Ishikawa (cell line): ENCODE results near the gene VPS54.

Experiments used
- CEBPB ChIP-seq: IDR thresholded peaks from 2 replicates; pipeline ENCODE4 v1.6.1; 2012
- CREB1 ChIP-seq: IDR thresholded peaks from 2 replicates; pipeline ENCODE4 v1.6.1; 2012; ENCODE audit warnings: low read depth
- EP300 ChIP-seq: IDR thresholded peaks from 2 replicates; pipeline ENCODE4 v1.6.1; 2012; ENCODE audit warnings: borderline replicate concordance
- NFIC ChIP-seq: IDR thresholded peaks from 2 replicates; pipeline ENCODE4 v1.6.1; 2012
- RAD21 ChIP-seq: IDR thresholded peaks from 2 replicates; pipeline ENCODE4 v1.6.1; 2012; ENCODE audit warnings: low read depth
- ZBTB7A ChIP-seq: IDR thresholded peaks from 2 replicates; pipeline ENCODE4 v1.6.1; 2012; ENCODE audit warnings: low read depth
- TF ChIP-seq, protein P1 (sequence below): IDR thresholded peaks from 2 replicates; pipeline ENCODE4 v1.6.1; 2012
- TF ChIP-seq, protein P2 (sequence below): IDR thresholded peaks from 2 replicates; pipeline ENCODE4 v1.6.1; 2012

DNA sequence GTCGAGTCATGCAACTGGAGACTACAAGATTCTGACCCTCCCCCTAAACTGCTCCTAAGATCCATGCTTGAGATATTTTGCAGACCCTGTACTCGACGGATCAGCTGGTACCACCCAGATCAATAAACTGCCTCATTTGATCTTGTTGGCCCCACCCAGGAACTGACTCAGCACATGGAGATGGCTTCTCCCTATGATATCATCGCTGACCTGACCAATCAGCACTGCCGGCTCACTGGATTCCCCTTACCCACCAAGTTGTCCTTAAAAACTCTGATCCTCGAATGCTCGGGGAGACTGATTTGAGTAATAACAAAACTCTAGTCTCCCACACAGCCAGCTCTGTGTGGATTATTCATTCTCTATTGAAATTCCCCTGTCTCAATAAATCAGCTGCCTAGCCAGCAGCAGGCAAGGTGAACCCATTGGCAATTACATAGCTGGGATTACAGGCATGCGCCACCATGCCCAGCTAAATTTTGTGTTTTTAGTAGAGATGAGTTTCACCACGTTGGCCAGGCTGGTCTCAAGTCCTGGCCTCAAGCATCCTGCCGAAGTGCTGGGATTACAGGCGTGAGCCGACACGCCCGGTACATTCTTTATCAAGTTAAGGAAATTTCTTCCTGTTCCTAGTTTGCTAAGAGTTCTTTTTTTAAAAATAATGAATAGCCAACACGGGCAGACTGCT, 43.6 kb downstream of the VPS54 start:
- TF ChIP-seq RAD21: no peak
- TF ChIP-seq, protein P1, sequence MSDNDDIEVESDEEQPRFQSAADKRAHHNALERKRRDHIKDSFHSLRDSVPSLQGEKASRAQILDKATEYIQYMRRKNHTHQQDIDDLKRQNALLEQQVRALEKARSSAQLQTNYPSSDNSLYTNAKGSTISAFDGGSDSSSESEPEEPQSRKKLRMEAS: no peak
- TF ChIP-seq EP300: no peak
- no peak for TF ChIP-seq ZBTB7A
- no peak for TF ChIP-seq CREB1
- no peak for TF ChIP-seq CEBPB
- TF ChIP-seq, protein P2, sequence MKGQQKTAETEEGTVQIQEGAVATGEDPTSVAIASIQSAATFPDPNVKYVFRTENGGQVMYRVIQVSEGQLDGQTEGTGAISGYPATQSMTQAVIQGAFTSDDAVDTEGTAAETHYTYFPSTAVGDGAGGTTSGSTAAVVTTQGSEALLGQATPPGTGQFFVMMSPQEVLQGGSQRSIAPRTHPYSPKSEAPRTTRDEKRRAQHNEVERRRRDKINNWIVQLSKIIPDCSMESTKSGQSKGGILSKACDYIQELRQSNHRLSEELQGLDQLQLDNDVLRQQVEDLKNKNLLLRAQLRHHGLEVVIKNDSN: no peak
- no peak for TF ChIP-seq NFIC
